HepG2 (cell line): ENCODE measurements around the gene UPK1A. TPM values are rescaled to one million over a fixed set of nuclear protein-coding genes. Genes with fewer than 3 reads are reported as not detected.
A peak's percentile ranks its signal among the peaks of the same experiment; 100 is the strongest.

Experiments
- CEBPG ChIP-seq: IDR thresholded peaks from 2 replicates; pipeline ENCODE4 v1.6.1; 2016
- GATAD1 ChIP-seq: IDR thresholded peaks from 2 replicates; pipeline ENCODE4 v1.6.1; 2016; ENCODE audit warnings: missing genetic modification reagents, missing compliant biosample characterization
- JARID2 ChIP-seq: sonication (generic); formaldehyde crosslinking; IDR thresholded peaks from 2 replicates; pipeline ENCODE4 v1.8.1; 2023; ENCODE audit warnings: missing genetic modification reagents, inconsistent platforms; ENCODE audit not compliant: insufficient replicate concordance
- NFKB2 ChIP-seq: sonication (generic); formaldehyde crosslinking; IDR thresholded peaks from 2 replicates; pipeline ENCODE4 v1.4.0; 2020; ENCODE audit warnings: missing genetic modification reagents, borderline replicate concordance
- POGZ ChIP-seq: sonication (generic); formaldehyde crosslinking; IDR thresholded peaks from 2 replicates; pipeline ENCODE4 v1.4.0; 2020; ENCODE audit warnings: mild to moderate bottlenecking, missing genetic modification reagents
- SP1 ChIP-seq, 2 experiments: fragments of 450-650 bp in 1 of 2; sonication (generic) in 1 of 2; formaldehyde crosslinking in 1 of 2; IDR thresholded peaks; 2 replicates each; pipeline versions ENCODE4 v1.4.0 to v1.6.1; 2016 to 2020; ENCODE audit warnings: missing genetic modification reagents in 1 of 2
- TOE1 ChIP-seq: sonication (generic); formaldehyde crosslinking; IDR thresholded peaks from 2 replicates; pipeline ENCODE4 v1.4.0; 2020; ENCODE audit warnings: mild to moderate bottlenecking, missing genetic modification reagents
- ZBTB1 ChIP-seq: sonication (generic); formaldehyde crosslinking; IDR thresholded peaks from 2 replicates; pipeline ENCODE4 v1.4.0; 2020; ENCODE audit warnings: missing genetic modification reagents, borderline replicate concordance
- ZNF577 ChIP-seq: sonication (generic); formaldehyde crosslinking; IDR thresholded peaks from 2 replicates; pipeline ENCODE4 v1.4.0; 2020; ENCODE audit warnings: mild to moderate bottlenecking, low read depth, missing genetic modification reagents, borderline replicate concordance
- ZNF782 ChIP-seq: sonication (generic); formaldehyde crosslinking; IDR thresholded peaks from 2 replicates; pipeline ENCODE4 v1.4.0; 2020; ENCODE audit warnings: missing genetic modification reagents, mild to moderate bottlenecking, borderline replicate concordance
- polyA plus RNA-seq, 8 experiments: library from polyadenylated mRNA; depleted of rRNA in 3 of 8; stranded (reverse) in 7 of 8; unstranded in 1 of 8; fragments of >200 nt; fragmentation: Illumina TruSeq in 4 of 8; extraction: Trizol in 4 of 8; gene quantifications; 2 replicates each; pipeline versions ENCODE4 v1.2.1 to v1.2.3, GENCODE V29; 2011 to 2016; ENCODE audit warnings: low read depth in 4 of 8, missing spikeins in 1 of 8, mixed read lengths in 1 of 8; ENCODE audit not compliant: insufficient read depth in 1 of 8
- total RNA-seq, 5 experiments: library from RNA; depleted of rRNA; stranded (reverse); fragments of >200 nt; fragmentation: Illumina TruSeq; extraction: Trizol; gene quantifications; 2 replicates each; pipeline ENCODE4 v1.2.3, GENCODE V29; 2016; ENCODE audit warnings: low read depth in 1 of 5
- TF ChIP-seq, protein P1 (sequence below): sonication (generic); formaldehyde crosslinking; IDR thresholded peaks from 2 replicates; pipeline ENCODE4 v1.4.0; 2020; ENCODE audit warnings: missing genetic modification reagents
- TF ChIP-seq, protein P2 (sequence below): sonication (generic); formaldehyde crosslinking; IDR thresholded peaks from 2 replicates; pipeline ENCODE4 v1.8.1; 2023; ENCODE audit warnings: mild to moderate bottlenecking, inconsistent platforms, moderate library complexity, missing genetic modification reagents, borderline replicate concordance
- TF ChIP-seq, protein P3 (sequence below): sonication (generic); formaldehyde crosslinking; conservative IDR thresholded peaks from 2 replicates; pipeline ENCODE4 v1.8.0; 2022; ENCODE audit warnings: missing genetic modification reagents
- TF ChIP-seq, protein P4 (sequence below): sonication (generic); formaldehyde crosslinking; IDR thresholded peaks from 2 replicates; pipeline ENCODE4 v1.4.0; 2020; ENCODE audit warnings: mild to moderate bottlenecking, low read depth, missing genetic modification reagents
- TF ChIP-seq, protein P5 (sequence below): IDR thresholded peaks from 2 replicates; pipeline ENCODE4 v1.6.1; 2016; ENCODE audit warnings: missing biosample characterization, missing genetic modification reagents, low read depth
- TF ChIP-seq, protein P6 (sequence below), 2 experiments: sonication (generic) in 1 of 2; formaldehyde crosslinking in 1 of 2; IDR thresholded peaks; 2 replicates each; pipeline versions ENCODE4 v1.4.0 to v1.6.1; 2018 to 2020; ENCODE audit warnings: missing genetic modification reagents in 2 of 2, borderline replicate concordance in 1 of 2, low read depth in 1 of 2, mild to moderate bottlenecking in 1 of 2, missing biosample characterization in 1 of 2

UPK1A gene
- total and polyA plus RNA-seq, 2 of the 13 experiments (the other 11 are each of a cell fraction or from before 2014, with no cell fraction given): 2.9 TPM; not detected in 1

DNA sequence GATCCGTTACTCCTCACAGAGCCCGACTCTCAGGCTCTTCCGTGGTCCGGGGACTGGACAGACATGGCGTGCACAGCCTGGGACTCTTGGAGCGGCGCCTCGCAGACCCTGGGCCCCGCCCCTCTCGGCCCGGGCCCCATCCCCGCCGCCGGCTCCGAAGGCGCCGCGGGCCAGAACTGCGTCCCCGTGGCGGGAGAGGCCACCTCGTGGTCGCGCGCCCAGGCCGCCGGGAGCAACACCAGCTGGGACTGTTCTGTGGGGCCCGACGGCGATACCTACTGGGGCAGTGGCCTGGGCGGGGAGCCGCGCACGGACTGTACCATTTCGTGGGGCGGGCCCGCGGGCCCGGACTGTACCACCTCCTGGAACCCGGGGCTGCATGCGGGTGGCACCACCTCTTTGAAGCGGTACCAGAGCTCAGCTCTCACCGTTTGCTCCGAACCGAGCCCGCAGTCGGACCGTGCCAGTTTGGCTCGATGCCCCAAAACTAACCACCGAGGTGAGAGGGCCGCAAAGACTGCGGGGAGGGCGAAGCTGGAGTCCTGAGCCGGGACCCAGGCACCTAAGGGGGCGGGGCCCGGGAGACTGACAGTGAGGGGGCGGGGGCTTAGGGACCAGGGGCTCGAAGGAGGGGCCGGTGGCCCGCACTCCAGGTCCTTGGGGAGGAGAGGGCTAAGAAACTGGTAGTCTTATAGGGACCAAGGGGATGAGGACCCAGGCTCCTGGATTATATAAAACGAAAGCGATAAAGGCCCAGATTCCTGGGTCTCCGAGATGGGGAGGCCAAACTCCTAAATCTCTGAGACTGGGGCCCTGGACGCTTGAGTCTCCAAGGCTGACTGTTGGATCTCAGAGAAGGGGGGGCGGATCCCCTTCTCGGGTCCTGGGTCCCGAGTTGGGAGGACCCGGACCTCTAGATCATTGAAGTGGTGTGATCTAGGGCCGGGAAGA, 22.8 kb upstream of the UPK1A start (continued):
- TF ChIP-seq, protein P1, sequence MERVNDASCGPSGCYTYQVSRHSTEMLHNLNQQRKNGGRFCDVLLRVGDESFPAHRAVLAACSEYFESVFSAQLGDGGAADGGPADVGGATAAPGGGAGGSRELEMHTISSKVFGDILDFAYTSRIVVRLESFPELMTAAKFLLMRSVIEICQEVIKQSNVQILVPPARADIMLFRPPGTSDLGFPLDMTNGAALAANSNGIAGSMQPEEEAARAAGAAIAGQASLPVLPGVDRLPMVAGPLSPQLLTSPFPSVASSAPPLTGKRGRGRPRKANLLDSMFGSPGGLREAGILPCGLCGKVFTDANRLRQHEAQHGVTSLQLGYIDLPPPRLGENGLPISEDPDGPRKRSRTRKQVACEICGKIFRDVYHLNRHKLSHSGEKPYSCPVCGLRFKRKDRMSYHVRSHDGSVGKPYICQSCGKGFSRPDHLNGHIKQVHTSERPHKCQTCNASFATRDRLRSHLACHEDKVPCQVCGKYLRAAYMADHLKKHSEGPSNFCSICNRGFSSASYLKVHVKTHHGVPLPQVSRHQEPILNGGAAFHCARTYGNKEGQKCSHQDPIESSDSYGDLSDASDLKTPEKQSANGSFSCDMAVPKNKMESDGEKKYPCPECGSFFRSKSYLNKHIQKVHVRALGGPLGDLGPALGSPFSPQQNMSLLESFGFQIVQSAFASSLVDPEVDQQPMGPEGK (CRISPR knock-in tag): peak; percentile 73
- TF ChIP-seq TOE1 (CRISPR knock-in tag): peak; percentile 58; the same call in 1 of the 2 replicates
- TF ChIP-seq, protein P2, sequence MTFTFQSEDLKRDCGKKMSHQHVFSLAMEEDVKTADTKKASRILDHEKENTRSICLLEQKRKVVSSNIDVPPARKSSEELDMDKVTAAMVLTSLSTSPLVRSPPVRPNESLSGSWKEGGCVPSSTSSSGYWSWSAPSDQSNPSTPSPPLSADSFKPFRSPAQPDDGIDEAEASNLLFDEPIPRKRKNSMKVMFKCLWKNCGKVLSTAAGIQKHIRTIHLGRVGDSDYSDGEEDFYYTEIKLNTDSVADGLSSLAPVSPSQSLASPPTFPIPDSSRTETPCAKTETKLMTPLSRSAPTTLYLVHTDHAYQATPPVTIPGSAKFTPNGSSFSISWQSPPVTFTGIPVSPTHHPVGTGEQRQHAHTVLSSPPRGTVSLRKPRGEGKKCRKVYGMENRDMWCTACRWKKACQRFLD (CRISPR knock-in tag): peak; percentile 72; the same call in 1 of the 2 replicates
- TF ChIP-seq ZNF577 (CRISPR knock-in tag): no peak
- TF ChIP-seq NFKB2 (CRISPR knock-in tag): peak; percentile 71; the same call in 1 of the 2 replicates
- TF ChIP-seq, protein P3, sequence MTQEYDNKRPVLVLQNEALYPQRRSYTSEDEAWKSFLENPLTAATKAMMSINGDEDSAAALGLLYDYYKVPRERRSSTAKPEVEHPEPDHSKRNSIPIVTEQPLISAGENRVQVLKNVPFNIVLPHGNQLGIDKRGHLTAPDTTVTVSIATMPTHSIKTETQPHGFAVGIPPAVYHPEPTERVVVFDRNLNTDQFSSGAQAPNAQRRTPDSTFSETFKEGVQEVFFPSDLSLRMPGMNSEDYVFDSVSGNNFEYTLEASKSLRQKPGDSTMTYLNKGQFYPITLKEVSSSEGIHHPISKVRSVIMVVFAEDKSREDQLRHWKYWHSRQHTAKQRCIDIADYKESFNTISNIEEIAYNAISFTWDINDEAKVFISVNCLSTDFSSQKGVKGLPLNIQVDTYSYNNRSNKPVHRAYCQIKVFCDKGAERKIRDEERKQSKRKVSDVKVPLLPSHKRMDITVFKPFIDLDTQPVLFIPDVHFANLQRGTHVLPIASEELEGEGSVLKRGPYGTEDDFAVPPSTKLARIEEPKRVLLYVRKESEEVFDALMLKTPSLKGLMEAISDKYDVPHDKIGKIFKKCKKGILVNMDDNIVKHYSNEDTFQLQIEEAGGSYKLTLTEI: no peak
- TF ChIP-seq SP1 (IDR thresholded peaks at IDR 0.05): no peak
- peak; percentile 49; the same call in 1 of the 2 replicates for TF ChIP-seq SP1 (CRISPR knock-in tag; IDR thresholded peaks at IDR 0.05)
- TF ChIP-seq CEBPG (CRISPR knock-in tag): peak; percentile 3; the same call in 1 of the 2 replicates
- no peak for TF ChIP-seq ZBTB1
- TF ChIP-seq POGZ (CRISPR knock-in tag): no peak
- no peak for TF ChIP-seq JARID2 (CRISPR knock-in tag)
- 0 out of 2 replicates have a peak, but pooled peaks have one; percentile 24 for TF ChIP-seq ZNF782 (CRISPR knock-in tag)
- TF ChIP-seq, protein P4, sequence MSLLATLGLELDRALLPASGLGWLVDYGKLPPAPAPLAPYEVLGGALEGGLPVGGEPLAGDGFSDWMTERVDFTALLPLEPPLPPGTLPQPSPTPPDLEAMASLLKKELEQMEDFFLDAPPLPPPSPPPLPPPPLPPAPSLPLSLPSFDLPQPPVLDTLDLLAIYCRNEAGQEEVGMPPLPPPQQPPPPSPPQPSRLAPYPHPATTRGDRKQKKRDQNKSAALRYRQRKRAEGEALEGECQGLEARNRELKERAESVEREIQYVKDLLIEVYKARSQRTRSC (CRISPR knock-in tag): no peak
- TF ChIP-seq, protein P5, sequence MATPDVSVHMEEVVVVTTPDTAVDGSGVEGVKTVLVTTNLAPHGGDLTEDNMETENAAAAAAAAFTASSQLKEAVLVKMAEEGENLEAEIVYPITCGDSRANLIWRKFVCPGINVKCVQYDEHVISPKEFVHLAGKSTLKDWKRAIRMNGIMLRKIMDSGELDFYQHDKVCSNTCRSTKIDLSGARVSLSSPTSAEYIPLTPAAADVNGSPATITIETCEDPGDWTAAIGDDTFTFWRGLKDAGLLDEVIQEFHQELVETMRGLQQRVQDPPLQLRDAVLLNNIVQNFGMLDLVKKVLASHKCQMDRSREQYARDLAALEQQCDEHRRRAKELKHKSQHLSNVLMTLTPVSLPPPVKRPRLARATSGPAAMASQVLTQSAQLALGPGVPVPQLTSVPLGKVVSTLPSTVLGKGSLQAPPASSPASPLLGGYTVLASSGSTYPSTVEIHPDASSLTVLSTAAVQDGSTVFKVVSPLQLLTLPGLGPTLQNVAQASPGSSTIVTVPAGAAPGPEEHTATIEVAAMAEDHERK (CRISPR knock-in tag): no peak
- TF ChIP-seq, protein P6, sequence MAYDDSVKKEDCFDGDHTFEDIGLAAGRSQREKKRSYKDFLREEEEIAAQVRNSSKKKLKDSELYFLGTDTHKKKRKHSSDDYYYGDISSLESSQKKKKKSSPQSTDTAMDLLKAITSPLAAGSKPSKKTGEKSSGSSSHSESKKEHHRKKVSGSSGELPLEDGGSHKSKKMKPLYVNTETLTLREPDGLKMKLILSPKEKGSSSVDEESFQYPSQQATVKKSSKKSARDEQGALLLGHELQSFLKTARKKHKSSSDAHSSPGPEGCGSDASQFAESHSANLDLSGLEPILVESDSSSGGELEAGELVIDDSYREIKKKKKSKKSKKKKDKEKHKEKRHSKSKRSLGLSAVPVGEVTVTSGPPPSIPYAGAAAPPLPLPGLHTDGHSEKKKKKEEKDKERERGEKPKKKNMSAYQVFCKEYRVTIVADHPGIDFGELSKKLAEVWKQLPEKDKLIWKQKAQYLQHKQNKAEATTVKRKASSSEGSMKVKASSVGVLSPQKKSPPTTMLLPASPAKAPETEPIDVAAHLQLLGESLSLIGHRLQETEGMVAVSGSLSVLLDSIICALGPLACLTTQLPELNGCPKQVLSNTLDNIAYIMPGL (CRISPR knock-in tag; IDR thresholded peaks at IDR 0.05; ENCODE audit: borderline replicate concordance in 1 of 2, low read depth in 1 of 2): peak; percentile 70 to 81; a peak in 2 of 4 replicates
- peak; percentile 60 for TF ChIP-seq GATAD1 (CRISPR knock-in tag)
